ENCODE measurements around the gene CDK6.

Gene CDK6

GRCh38 chr7:92845736-92846135 lies 9.4 kb upstream of the CDK6 start:
- no peak for TF ChIP-seq POLR2A (IDR thresholded peaks at IDR 0.05; ENCODE audit: extremely low read depth, insufficient read length)
- no peak for TF ChIP-seq CTCF (IDR thresholded peaks at IDR 0.05; ENCODE audit: low read depth, low read length)
- no peak for TF ChIP-seq MAX (IDR thresholded peaks at IDR 0.05; ENCODE audit: low read depth, low read length)
- no peak for TF ChIP-seq MYC (IDR thresholded peaks at IDR 0.05; ENCODE audit: low read depth, low read length)
- H3K4me3 ChIP-seq (ENCODE audit: low read depth, low read length), result no peak overlapping the region
- DNase-seq (ENCODE audit: low read depth), result no peak

- no peak for DNase-seq (ENCODE audit: low read depth)
- no peak for TF ChIP-seq MAX (IDR thresholded peaks at IDR 0.05; ENCODE audit: low read depth, low read length)
- no peak for TF ChIP-seq CTCF (IDR thresholded peaks at IDR 0.05; ENCODE audit: low read depth, low read length)
- no peak for TF ChIP-seq MYC (IDR thresholded peaks at IDR 0.05; ENCODE audit: low read depth, low read length)
- no peak for TF ChIP-seq POLR2A (IDR thresholded peaks at IDR 0.05; ENCODE audit: extremely low read depth, insufficient read length)
- H3K4me3 ChIP-seq (ENCODE audit: low read depth, low read length), result no peak overlapping the region
These were observed 7.4 kb upstream of the CDK6 start for GRCh38 chr7:92843781-92844180.

GRCh38 chr7:92843034-92843760 lies 6.8 kb upstream of the CDK6 start:
- TF ChIP-seq CTCF (IDR thresholded peaks at IDR 0.05; ENCODE audit: low read depth, low read length) (no peak), MAX (IDR thresholded peaks at IDR 0.05; ENCODE audit: low read depth, low read length) (no peak), MYC (IDR thresholded peaks at IDR 0.05; ENCODE audit: low read depth, low read length) (no peak)
- no peak for DNase-seq (ENCODE audit: low read depth)
- no peak overlapping the region for H3K4me3 ChIP-seq (ENCODE audit: low read depth, low read length)

- TF ChIP-seq MYC (IDR thresholded peaks at IDR 0.05; ENCODE audit: low read depth, low read length) (no peak), CTCF (IDR thresholded peaks at IDR 0.05; ENCODE audit: low read depth, low read length) (no peak), MAX (IDR thresholded peaks at IDR 0.05; ENCODE audit: low read depth, low read length) (no peak), POLR2A (IDR thresholded peaks at IDR 0.05; ENCODE audit: extremely low read depth, insufficient read length) (no peak)
- DNase-seq (ENCODE audit: low read depth), result no peak
- no peak overlapping the region for H3K4me3 ChIP-seq (ENCODE audit: low read depth, low read length)
These were observed 4.8 kb upstream of the CDK6 start for GRCh38 chr7:92841192-92841591.

- no peak for DNase-seq (ENCODE audit: low read depth)
- H3K4me3 ChIP-seq (ENCODE audit: low read depth, low read length), result no peak overlapping the region
- TF ChIP-seq MYC (IDR thresholded peaks at IDR 0.05; ENCODE audit: low read depth, low read length) (no peak), MAX (IDR thresholded peaks at IDR 0.05; ENCODE audit: low read depth, low read length) (no peak), POLR2A (IDR thresholded peaks at IDR 0.05; ENCODE audit: extremely low read depth, insufficient read length) (no peak), CTCF (IDR thresholded peaks at IDR 0.05; ENCODE audit: low read depth, low read length) (no peak)
These were observed 3.9 kb upstream of the CDK6 start for GRCh38 chr7:92840316-92840715.

Measured in NB4 (cell line).